AG10803 (cell line): ENCODE measurements around the gene PARD3.

ENCODE experiments used
- DNase-seq: peaks from one replicate; pipeline ENCODE4 v3.0.0; 2010; ENCODE audit warnings: low read depth
- H3K4me3 ChIP-seq: 2 replicates; pipeline ENCODE4 v1.5.1; 2011; ENCODE audit warnings: mild to moderate bottlenecking, low read length, control low read depth
- CTCF ChIP-seq: conservative IDR thresholded peaks from 2 replicates; pipeline ENCODE4 v1.5.1; 2011; ENCODE audit warnings: mild to moderate bottlenecking, low read length, control low read depth, inconsistent platforms

PARD3 gene

GRCh38 chr10:34380856-34381255, 434.2 kb downstream of the PARD3 start:
- no peak overlapping the region for H3K4me3 ChIP-seq
- no peak for TF ChIP-seq CTCF
- DNase-seq, result no peak

GRCh38 chr10:34378297-34378696, 436.8 kb downstream of the PARD3 start:
- no peak for TF ChIP-seq CTCF
- no peak for DNase-seq
- no peak overlapping the region for H3K4me3 ChIP-seq

- H3K4me3 ChIP-seq, result no peak overlapping the region
- TF ChIP-seq CTCF, result no peak
- DNase-seq, result no peak
These were observed 437.3 kb downstream of the PARD3 start for GRCh38 chr10:34377833-34378232.

GRCh38 chr10:34374356-34375045, 440.6 kb downstream of the PARD3 start:
- H3K4me3 ChIP-seq, result no peak overlapping the region
- DNase-seq, result no peak
- TF ChIP-seq CTCF, result no peak

GRCh38 chr10:34373211-34373610, 441.9 kb downstream of the PARD3 start:
- no peak overlapping the region for H3K4me3 ChIP-seq
- DNase-seq, result no peak
- TF ChIP-seq CTCF, result no peak

GRCh38 chr10:34372509-34372908, 442.6 kb downstream of the PARD3 start:
- DNase-seq, result no peak
- no peak overlapping the region for H3K4me3 ChIP-seq
- no peak for TF ChIP-seq CTCF

- H3K4me3 ChIP-seq, result no peak overlapping the region
- no peak for DNase-seq
- TF ChIP-seq CTCF, result no peak
These were observed 445.0 kb downstream of the PARD3 start for GRCh38 chr10:34370126-34370525.
